Neural crest cell (in vitro differentiated cells): ENCODE results near the gene NME8. TPM values are rescaled to one million over a fixed set of nuclear protein-coding genes. Genes with fewer than 3 reads are reported as not detected.

ENCODE experiments used
- DNase-seq: peaks from one replicate; pipeline ENCODE4 v3.0.0; 2021; ENCODE audit warnings: low read depth, mixed read lengths, low spot score
- H3K27ac Mint-ChIP-seq: one replicate; pipeline ENCODE4 v1.8.0; 2021; ENCODE audit warnings: mild to moderate bottlenecking, mixed read lengths; ENCODE audit not compliant: unreplicated experiment
- H3K27me3 Mint-ChIP-seq: 2 replicates; pipeline ENCODE4 v1.8.0; 2021; ENCODE audit warnings: low read depth, mild to moderate bottlenecking, mixed read lengths
- H3K36me3 Mint-ChIP-seq: 2 replicates; pipeline ENCODE4 v1.8.0; 2021; ENCODE audit warnings: low read depth, mild to moderate bottlenecking, mixed read lengths
- H3K4me1 Mint-ChIP-seq: 2 replicates; pipeline ENCODE4 v1.8.0; 2021; ENCODE audit warnings: mixed read lengths
- H3K4me3 Mint-ChIP-seq: one replicate; pipeline ENCODE4 v1.8.0; 2021; ENCODE audit warnings: mild to moderate bottlenecking, mixed read lengths
- H3K9me3 Mint-ChIP-seq: 2 replicates; pipeline ENCODE4 v1.8.0; 2021; ENCODE audit warnings: mixed read lengths
- total RNA-seq: library from RNA; stranded (reverse); gene quantifications from 2 replicates; pipeline ENCODE4 v1.2.1, GENCODE V29; 2021
- TF ChIP-seq, protein P1 (sequence below): fragments of 200-600 bp; sonication (generic); conservative IDR thresholded peaks from 2 replicates; pipeline ENCODE4 v1.5.0; 2021; ENCODE audit warnings: antibody characterized with exemption, mild to moderate bottlenecking

NME8 gene
- total RNA-seq, 1 donor from 2014 or later = not detected

DNA sequence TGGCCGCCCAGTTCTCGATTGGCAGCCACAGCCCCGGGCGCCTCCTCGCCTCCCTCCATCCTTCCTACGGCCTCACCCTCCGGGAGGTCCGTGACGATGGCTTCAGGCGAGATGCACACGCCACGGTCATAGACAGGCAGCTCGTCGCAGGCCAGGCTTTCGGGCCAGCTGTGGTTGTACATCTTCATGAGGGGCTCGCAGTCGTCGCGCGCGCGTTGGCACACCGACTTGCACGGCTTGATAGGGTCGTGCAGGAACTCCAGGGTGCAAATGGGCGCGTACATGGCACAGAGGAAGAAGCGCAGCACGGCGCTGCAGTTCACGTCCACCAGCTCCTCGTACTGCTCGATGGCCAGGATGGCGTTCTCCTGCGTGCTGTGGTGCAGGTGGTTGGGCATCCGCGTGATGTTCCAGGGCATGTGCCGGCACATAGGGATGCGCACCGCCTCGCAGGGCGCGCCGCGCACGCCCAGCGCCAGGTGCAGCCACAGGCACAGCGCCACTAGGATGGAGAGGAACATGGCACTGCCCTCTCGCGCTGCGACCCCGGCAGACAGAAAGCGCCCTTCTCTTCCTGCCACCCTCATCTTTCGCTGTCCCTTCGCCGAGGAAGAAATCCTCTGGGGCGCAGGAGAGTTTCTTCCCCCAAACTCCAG, 67.7 kb downstream of the NME8 start:
- Mint-ChIP-seq H3K27me3 (peaks cover 82% of the 10 kb centered on the region), H3K4me3 (peak overlapping the region; percentile 72), H3K4me1 (peaks cover 15% of the 10 kb centered on the region), H3K27ac (no peak overlapping the region), H3K9me3 (no peaks in the 10 kb centered on the region), H3K36me3 (no peaks in the 10 kb centered on the region)
- no peak for DNase-seq
- TF ChIP-seq, protein P1, sequence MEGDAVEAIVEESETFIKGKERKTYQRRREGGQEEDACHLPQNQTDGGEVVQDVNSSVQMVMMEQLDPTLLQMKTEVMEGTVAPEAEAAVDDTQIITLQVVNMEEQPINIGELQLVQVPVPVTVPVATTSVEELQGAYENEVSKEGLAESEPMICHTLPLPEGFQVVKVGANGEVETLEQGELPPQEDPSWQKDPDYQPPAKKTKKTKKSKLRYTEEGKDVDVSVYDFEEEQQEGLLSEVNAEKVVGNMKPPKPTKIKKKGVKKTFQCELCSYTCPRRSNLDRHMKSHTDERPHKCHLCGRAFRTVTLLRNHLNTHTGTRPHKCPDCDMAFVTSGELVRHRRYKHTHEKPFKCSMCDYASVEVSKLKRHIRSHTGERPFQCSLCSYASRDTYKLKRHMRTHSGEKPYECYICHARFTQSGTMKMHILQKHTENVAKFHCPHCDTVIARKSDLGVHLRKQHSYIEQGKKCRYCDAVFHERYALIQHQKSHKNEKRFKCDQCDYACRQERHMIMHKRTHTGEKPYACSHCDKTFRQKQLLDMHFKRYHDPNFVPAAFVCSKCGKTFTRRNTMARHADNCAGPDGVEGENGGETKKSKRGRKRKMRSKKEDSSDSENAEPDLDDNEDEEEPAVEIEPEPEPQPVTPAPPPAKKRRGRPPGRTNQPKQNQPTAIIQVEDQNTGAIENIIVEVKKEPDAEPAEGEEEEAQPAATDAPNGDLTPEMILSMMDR = no peak

DNA sequence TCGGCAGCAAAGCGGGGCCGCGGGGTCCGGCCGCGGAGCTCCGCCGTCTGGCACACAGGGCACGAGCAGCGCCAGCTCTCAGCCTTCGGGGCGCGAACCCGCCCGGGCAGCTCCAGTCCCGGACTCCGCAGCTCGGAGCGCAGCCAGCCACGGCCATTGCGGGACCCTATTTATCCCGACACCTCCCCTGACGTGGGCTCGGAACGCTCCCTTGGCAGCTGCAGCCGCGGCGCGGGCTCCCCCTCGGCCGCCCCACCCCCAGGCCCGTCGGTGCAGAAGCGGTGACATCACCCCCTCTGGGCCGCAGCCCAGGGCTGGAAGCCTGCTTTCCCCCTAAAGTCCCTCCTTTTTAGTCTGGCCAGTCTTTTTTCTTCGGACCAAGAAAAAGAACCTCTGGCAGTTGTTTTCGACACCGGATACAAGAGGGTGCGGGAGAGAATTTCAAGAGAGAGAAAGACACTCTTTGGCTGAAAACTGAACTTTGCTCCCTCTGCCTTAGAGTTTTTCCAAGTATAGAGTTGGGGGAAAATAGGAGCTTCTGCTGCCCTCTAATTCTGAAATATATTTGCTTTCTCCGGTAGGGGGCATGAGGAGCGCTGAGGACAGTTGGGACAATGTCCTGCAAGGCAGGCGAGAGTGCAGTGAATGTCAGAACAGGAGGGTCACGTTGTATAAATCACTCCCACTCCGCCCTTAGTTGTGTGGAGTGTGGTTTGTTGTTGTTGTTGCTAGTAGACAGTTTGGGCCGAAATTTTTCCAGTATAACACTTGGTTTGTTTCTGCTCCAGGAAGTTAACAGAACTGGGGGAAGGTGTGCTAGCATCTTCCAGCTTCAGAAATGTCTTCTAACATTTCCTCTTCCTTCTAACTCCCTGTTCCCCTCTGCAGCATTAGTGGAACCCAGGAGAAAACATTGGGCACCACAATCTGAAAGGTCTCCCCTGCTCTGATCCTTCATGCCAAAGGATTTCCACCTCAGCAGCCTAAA, 68.6 kb downstream of the NME8 start, which contains the start of gene SFRP4:
Gene SFRP4 (minus strand): TSS at position 145 of the 988 bp plus-strand sequence. CDS start 280 bp downstream, outside the sequence.
- Mint-ChIP-seq H3K4me3 (peak within 1 kb of the TSS; percentile 72), H3K4me1 (peaks cover 18% of the 10 kb centered on the region), H3K27me3 (peaks cover 88% of the 10 kb centered on the region)

DNA sequence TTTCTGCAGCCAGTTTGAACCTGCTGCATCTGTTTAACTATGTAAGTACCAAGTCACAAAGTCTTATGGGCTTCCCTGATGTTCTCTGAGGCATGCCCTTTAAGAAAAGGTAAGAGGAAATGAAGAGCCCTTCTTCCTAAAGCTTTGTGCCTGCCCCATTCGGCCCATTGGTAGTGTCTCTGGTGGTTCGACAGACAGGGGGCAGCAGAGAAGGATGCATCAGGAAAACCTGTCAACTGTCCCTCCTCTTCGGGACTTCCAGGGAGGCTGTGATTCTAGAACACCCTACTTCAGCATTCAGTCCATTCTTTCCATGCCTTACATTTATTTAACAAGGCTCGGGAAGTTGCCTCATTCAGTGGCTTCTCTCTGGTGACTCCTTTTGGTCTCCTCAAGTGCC, 70.1 kb downstream of the NME8 start:
- H3K9me3 Mint-ChIP-seq = no peaks in the 10 kb centered on the region
- H3K27me3 Mint-ChIP-seq = peaks cover 79% of the 10 kb centered on the region
- no peak for DNase-seq
- no peak overlapping the region for H3K4me3 Mint-ChIP-seq
- TF ChIP-seq, protein P1 = no peak
- H3K27ac Mint-ChIP-seq = no peak overlapping the region
- H3K36me3 Mint-ChIP-seq = no peaks in the 10 kb centered on the region
- peaks cover 18% of the 10 kb centered on the region for H3K4me1 Mint-ChIP-seq

More for the DNA sequence above, 68.6 kb downstream of the NME8 start, which contains the start of gene SFRP4:
- TF ChIP-seq, protein P1 = peak; percentile 74
- H3K36me3 Mint-ChIP-seq = no peaks in the 10 kb centered on the region
- no peak within 1 kb of the TSS for H3K27ac Mint-ChIP-seq
- H3K9me3 Mint-ChIP-seq = no peaks in the 10 kb centered on the region
- DNase-seq = peak; percentile 36

DNA sequence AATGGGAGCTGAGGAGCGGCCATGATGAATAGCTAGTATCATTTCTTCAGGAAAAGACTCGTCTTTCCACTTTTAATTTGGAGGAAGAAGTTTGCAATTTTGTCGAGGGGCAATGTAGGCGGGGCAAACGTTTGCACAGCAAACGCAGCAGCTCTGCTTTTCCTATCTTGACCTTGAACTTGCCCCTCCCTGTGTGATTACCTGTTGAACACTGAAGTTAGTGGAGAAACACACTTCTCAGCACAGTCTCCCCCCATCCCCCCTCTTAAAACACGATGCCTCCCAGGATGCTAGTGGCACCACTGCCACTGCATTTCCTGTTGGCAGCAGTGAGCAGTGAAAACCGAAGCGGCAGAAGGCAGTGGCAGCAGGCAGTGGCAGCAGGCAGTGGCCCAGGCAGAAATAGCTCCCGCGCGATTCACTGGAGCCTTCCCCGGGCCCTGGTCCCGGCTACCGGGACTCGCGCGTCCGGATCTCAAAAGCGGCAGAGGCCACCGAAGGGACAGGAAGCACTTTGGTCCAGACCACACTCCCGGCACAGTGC, 72.0 kb downstream of the NME8 start, which contains the start of gene EPDR1:
Gene EPDR1 (plus strand): TSS at position 336 of the 544 bp plus-strand sequence. CDS start 300 bp downstream, outside the sequence.
- TF ChIP-seq, protein P1 = peak; percentile 41
- peaks cover 61% of the 10 kb centered on the region for H3K27me3 Mint-ChIP-seq
- peaks cover 18% of the 10 kb centered on the region for H3K4me1 Mint-ChIP-seq
- peak within 1 kb of the TSS; percentile 54 for H3K27ac Mint-ChIP-seq
- no peaks in the 10 kb centered on the region for H3K9me3 Mint-ChIP-seq
- peak within 1 kb of the TSS; percentile 92 for H3K4me3 Mint-ChIP-seq
- no peaks in the 10 kb centered on the region for H3K36me3 Mint-ChIP-seq
- DNase-seq = peak; percentile 36
